Esophagus squamous epithelium (tissue), 4 donors: ENCODE measurements around the gene SETBP1.

ENCODE experiments used
- CTCF ChIP-seq, 6 experiments: fragments of 450-650 bp in 4 of 6; fragments of 200-600 bp in 2 of 6; sonication (generic) in 2 of 6; IDR thresholded peaks; one replicate each; pipeline ENCODE4 v1.5.1; 2016 to 2019; ENCODE audit warnings: antibody characterized with exemption in 6 of 6, mild to moderate bottlenecking in 4 of 6, moderate library complexity in 4 of 6
- POLR2A ChIP-seq, 4 donors: fragments of 450-650 bp; IDR thresholded peaks; one replicate each; pipeline ENCODE4 v1.6.1; 2017; ENCODE audit warnings: antibody characterized with exemption in 4 of 4, mild to moderate bottlenecking in 4 of 4, moderate library complexity in 3 of 4

DNA sequence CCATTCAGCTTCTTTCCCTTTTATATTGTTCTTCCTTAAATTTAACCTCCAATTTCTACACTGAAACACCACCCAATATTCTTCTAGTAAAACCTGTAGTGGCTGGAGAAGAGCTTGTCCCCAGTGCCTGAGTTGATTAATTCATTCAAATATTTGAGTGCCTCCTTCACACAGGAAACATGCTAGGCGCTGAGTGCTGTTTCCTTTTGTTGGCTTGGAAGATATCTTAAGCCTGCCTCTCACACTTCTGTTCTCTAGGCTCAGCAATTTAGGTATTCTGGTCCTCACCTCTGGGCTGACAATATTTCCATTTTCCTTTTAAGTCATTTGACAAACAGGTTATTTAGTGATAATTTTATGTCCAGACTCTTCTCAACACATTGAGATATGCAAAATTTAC, 185.4 kb downstream of the SETBP1 start:
- TF ChIP-seq CTCF (IDR thresholded peaks at IDR 0.05) (no peak), POLR2A (IDR thresholded peaks at IDR 0.05) (no peak)
